SK-N-SH (cell line): ENCODE measurements around the gene WDR64. TPM values are rescaled to one million over a fixed set of nuclear protein-coding genes. Genes with fewer than 3 reads are reported as not detected.

Source experiments
- CTCF ChIA-PET: fragments of 300-600, 350-600 bp; formaldehyde crosslinking; extraction: SDS; loops from one replicate; lab custom pipeline; 2021; lab: Yijun Ruan, JAX
- POLR2A ChIA-PET: fragments of 350-600 bp; sonication (Branson Sonifier 250); formaldehyde crosslinking; extraction: SDS; loops from one replicate; lab custom pipeline; 2020; ENCODE audit warnings: antibody characterized with exemption, inconsistent platforms; lab: Yijun Ruan, JAX
- DNase-seq: peaks from one replicate; pipeline ENCODE4 v3.0.0; 2012
- H2AFZ ChIP-seq: fragments of 200-600 bp; sonication (generic); 2 replicates; pipeline ENCODE4 v1.8.1; 2016; ENCODE audit warnings: antibody characterized with exemption, mild to moderate bottlenecking, low read depth
- H3F3A ChIP-seq: fragments of 200-600 bp; sonication (generic); replicated peaks from 2 replicates; pipeline ENCODE3; 2016; ENCODE audit warnings: antibody characterized with exemption, mild to moderate bottlenecking; ENCODE audit not compliant: insufficient read depth
- H3K27ac ChIP-seq, 2 experiments: fragments of 200-500 bp in 1 of 2; fragments of 200-600 bp in 1 of 2; sonication (Bioruptor generic) in 1 of 2; sonication (generic), shearing (Covaris generic) in 1 of 2; 2 replicates each; pipeline versions ENCODE4 v1.5.1 to v1.6.1; 2014 to 2016; ENCODE audit warnings: low read depth in 2 of 2, inconsistent platforms in 1 of 2, low read length in 1 of 2, mild to moderate bottlenecking in 1 of 2, mixed read lengths in 1 of 2
- H3K27me3 ChIP-seq: fragments of 200-600 bp; sonication (generic), shearing (Covaris generic); 2 replicates; pipeline ENCODE4 v1.6.1; 2016; ENCODE audit warnings: mixed run types; ENCODE audit not compliant: insufficient read depth
- H3K36me3 ChIP-seq, 2 experiments: fragments of 200-500 bp in 1 of 2; fragments of 200-600 bp in 1 of 2; sonication (Bioruptor generic) in 1 of 2; sonication (generic) in 1 of 2; replicated peaks in 1 of 2; 2 replicates each; pipeline versions ENCODE3 to v1.5.1; 2014 to 2016; ENCODE audit warnings: low read length in 1 of 2, mild to moderate bottlenecking in 1 of 2; ENCODE audit not compliant: insufficient read depth in 2 of 2, control insufficient read depth in 1 of 2
- H3K4me1 ChIP-seq, 2 experiments: fragments of 200-500 bp in 1 of 2; fragments of 200-600 bp in 1 of 2; sonication (Bioruptor generic) in 1 of 2; sonication (generic), shearing (Covaris generic) in 1 of 2; 2 replicates each; pipeline versions ENCODE4 v1.5.1 to v1.6.1; 2014 to 2016; ENCODE audit warnings: low read depth in 1 of 2, low read length in 1 of 2, mixed run types in 1 of 2; ENCODE audit not compliant: insufficient read depth in 2 of 2, control insufficient read depth in 1 of 2
- H3K4me2 ChIP-seq: fragments of 200-600 bp; sonication (generic), shearing (Covaris generic); 2 replicates; pipeline ENCODE4 v1.6.1; 2017; ENCODE audit warnings: mixed run types
- H3K4me3 ChIP-seq, 2 experiments: fragments of 200-500 bp in 1 of 2; fragments of 200-600 bp in 1 of 2; sonication (Bioruptor generic) in 1 of 2; sonication (generic), shearing (Covaris generic) in 1 of 2; 2 replicates each; pipeline versions ENCODE4 v1.5.1 to v1.8.1; 2014 to 2016; ENCODE audit warnings: low read depth in 2 of 2, inconsistent platforms in 1 of 2, low read length in 1 of 2, mild to moderate bottlenecking in 1 of 2, mixed read lengths in 1 of 2, moderate library complexity in 1 of 2
- H3K79me2 ChIP-seq: fragments of 200-600 bp; sonication (generic); 2 replicates; pipeline ENCODE4 v1.8.1; 2017; ENCODE audit warnings: mild to moderate bottlenecking; ENCODE audit not compliant: insufficient read depth
- H3K9ac ChIP-seq: fragments of 200-600 bp; sonication (generic); 2 replicates; pipeline ENCODE4 v1.6.1; 2017; ENCODE audit warnings: mixed run types
- H3K9me2 ChIP-seq: fragments of 200-600 bp; sonication (generic); 2 replicates; pipeline ENCODE4 v1.6.1; 2017; ENCODE audit warnings: mixed run types
- H3K9me3 ChIP-seq: fragments of 200-600 bp; sonication (generic); 2 replicates; pipeline ENCODE4 v1.6.1; 2017; ENCODE audit warnings: mixed run types, mild to moderate bottlenecking, moderate library complexity
- H4K20me1 ChIP-seq: fragments of 200-600 bp; sonication (generic); 2 replicates; pipeline ENCODE4 v1.6.1; 2017; ENCODE audit warnings: mild to moderate bottlenecking, mixed run types; ENCODE audit not compliant: insufficient read depth
- CHD2 ChIP-seq: fragments of 150-350 bp; IDR thresholded peaks from 2 replicates; pipeline ENCODE4 v1.6.1; 2018; ENCODE audit warnings: low read length; ENCODE audit not compliant: partially characterized antibody
- ELF1 ChIP-seq: IDR thresholded peaks from 2 replicates; pipeline ENCODE4 v1.4.0; 2012
- EP300 ChIP-seq, 2 experiments: IDR thresholded peaks; 2 replicates each; pipeline versions ENCODE4 v1.4.0 to v1.6.1; 2012; ENCODE audit warnings: borderline replicate concordance in 1 of 2, low read depth in 1 of 2, low read length in 1 of 2
- FOSL2 ChIP-seq: IDR thresholded peaks from 2 replicates; pipeline ENCODE4 v1.4.0; 2012; ENCODE audit warnings: low read depth, mild to moderate bottlenecking, moderate library complexity, borderline replicate concordance
- FOXJ3 ChIP-seq: sonication (generic); formaldehyde crosslinking; IDR thresholded peaks from 2 replicates; pipeline ENCODE4 v1.5.1; 2020; ENCODE audit warnings: mild to moderate bottlenecking, missing genetic modification reagents
- IRF3 ChIP-seq: fragments of 150-350 bp; IDR thresholded peaks from 2 replicates; pipeline ENCODE4 v1.6.1; 2016; ENCODE audit warnings: mild to moderate bottlenecking, low read depth, low read length
- JUND ChIP-seq: IDR thresholded peaks from 2 replicates; pipeline ENCODE4 v1.4.0; 2012
- MXI1 ChIP-seq: IDR thresholded peaks from 2 replicates; pipeline ENCODE4 v1.6.1; 2012; ENCODE audit warnings: mild to moderate bottlenecking, low read depth, low read length, improper control_type of control experiment
- NFIC ChIP-seq: IDR thresholded peaks from 2 replicates; pipeline ENCODE4 v1.4.0; 2012; ENCODE audit warnings: borderline replicate concordance
- NRF1 ChIP-seq: IDR thresholded peaks from 2 replicates; pipeline ENCODE4 v1.6.1; 2012; ENCODE audit warnings: low read depth, mild to moderate bottlenecking, low read length
- RCOR1 ChIP-seq: fragments of 150-350 bp; IDR thresholded peaks from 2 replicates; pipeline ENCODE4 v1.6.1; 2017; ENCODE audit warnings: antibody characterized with exemption, low read length
- RXRA ChIP-seq: IDR thresholded peaks from 2 replicates; pipeline ENCODE4 v1.4.0; 2012; ENCODE audit warnings: low read depth, mild to moderate bottlenecking, borderline replicate concordance
- SIN3A ChIP-seq: IDR thresholded peaks from 2 replicates; pipeline ENCODE4 v1.6.1; 2012; ENCODE audit warnings: low read depth, mild to moderate bottlenecking, low read length, moderate library complexity, borderline replicate concordance
- SMC3 ChIP-seq: IDR thresholded peaks from 2 replicates; pipeline ENCODE4 v1.6.1; 2012; ENCODE audit warnings: low read depth, low read length, improper control_type of control experiment
- YY1 ChIP-seq: IDR thresholded peaks from 2 replicates; pipeline ENCODE4 v1.4.0; 2012; ENCODE audit warnings: low read depth, mild to moderate bottlenecking
- WGBS: methylation state at CpG from one replicate; pipeline ENCODE4 v1.1.6; 2017; ENCODE audit warnings: low lambda C conversion rate; 5-methylcytosine and 5-hydroxymethylcytosine counted together
- polyA plus RNA-seq, 3 experiments: library from polyadenylated mRNA; depleted of rRNA; stranded (reverse); fragments of >200 nt; gene quantifications; 2 replicates each; pipeline ENCODE4 v1.2.3, GENCODE V29; 2012
- TF ChIP-seq, protein P1 (sequence below): fragments of 200-600 bp; sonication (generic); IDR thresholded peaks from 2 replicates; pipeline ENCODE4 v1.6.1; 2017; ENCODE audit warnings: antibody characterized with exemption, mild to moderate bottlenecking, moderate library complexity
- TF ChIP-seq, protein P2 (sequence below): IDR thresholded peaks from 2 replicates; pipeline ENCODE4 v1.4.0; 2012; ENCODE audit warnings: low read depth, borderline replicate concordance

The WDR64 gene
- polyA plus RNA-seq, 1 of the 3 experiments (the other 2 are of a cell fraction): not detected

- CTCF ChIA-PET: interaction anchor here (6.2 kb wide), 1 partner anchor 229 kb away, joined by 23 read pairs; no protein-coding TSS in a partner anchor
- H3K79me2 ChIP-seq: no peaks in the 10 kb centered on the region
- DNase-seq: no peak
- H3K9me3 ChIP-seq: no peaks in the 10 kb centered on the region
- H3K9me2 ChIP-seq: no peaks in the 10 kb centered on the region
- no peaks in the 10 kb centered on the region for H3K27me3 ChIP-seq
- POLR2A ChIA-PET: no interaction called here
- no peaks in the 10 kb centered on the region for H3K36me3 ChIP-seq
- H3K4me3 ChIP-seq: no peak overlapping the region
- H2AFZ ChIP-seq: no peak overlapping the region
- H3F3A ChIP-seq: peaks cover 5% of the 10 kb centered on the region
- TF ChIP-seq FOXJ3 (CRISPR knock-in tag) (no peak), ELF1 (no peak), RCOR1 (no peak), CHD2 (no peak), JUND (no peak), MXI1 (no peak), IRF3 (no peak)
- TF ChIP-seq, protein P1, sequence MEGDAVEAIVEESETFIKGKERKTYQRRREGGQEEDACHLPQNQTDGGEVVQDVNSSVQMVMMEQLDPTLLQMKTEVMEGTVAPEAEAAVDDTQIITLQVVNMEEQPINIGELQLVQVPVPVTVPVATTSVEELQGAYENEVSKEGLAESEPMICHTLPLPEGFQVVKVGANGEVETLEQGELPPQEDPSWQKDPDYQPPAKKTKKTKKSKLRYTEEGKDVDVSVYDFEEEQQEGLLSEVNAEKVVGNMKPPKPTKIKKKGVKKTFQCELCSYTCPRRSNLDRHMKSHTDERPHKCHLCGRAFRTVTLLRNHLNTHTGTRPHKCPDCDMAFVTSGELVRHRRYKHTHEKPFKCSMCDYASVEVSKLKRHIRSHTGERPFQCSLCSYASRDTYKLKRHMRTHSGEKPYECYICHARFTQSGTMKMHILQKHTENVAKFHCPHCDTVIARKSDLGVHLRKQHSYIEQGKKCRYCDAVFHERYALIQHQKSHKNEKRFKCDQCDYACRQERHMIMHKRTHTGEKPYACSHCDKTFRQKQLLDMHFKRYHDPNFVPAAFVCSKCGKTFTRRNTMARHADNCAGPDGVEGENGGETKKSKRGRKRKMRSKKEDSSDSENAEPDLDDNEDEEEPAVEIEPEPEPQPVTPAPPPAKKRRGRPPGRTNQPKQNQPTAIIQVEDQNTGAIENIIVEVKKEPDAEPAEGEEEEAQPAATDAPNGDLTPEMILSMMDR: no peak
- TF ChIP-seq, protein P2, sequence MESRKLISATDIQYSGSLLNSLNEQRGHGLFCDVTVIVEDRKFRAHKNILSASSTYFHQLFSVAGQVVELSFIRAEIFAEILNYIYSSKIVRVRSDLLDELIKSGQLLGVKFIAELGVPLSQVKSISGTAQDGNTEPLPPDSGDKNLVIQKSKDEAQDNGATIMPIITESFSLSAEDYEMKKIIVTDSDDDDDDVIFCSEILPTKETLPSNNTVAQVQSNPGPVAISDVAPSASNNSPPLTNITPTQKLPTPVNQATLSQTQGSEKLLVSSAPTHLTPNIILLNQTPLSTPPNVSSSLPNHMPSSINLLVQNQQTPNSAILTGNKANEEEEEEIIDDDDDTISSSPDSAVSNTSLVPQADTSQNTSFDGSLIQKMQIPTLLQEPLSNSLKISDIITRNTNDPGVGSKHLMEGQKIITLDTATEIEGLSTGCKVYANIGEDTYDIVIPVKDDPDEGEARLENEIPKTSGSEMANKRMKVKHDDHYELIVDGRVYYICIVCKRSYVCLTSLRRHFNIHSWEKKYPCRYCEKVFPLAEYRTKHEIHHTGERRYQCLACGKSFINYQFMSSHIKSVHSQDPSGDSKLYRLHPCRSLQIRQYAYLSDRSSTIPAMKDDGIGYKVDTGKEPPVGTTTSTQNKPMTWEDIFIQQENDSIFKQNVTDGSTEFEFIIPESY: no peak
- TF ChIP-seq, all 33 proteins: peak for 0
- Histone ChIP-seq H3K9ac (no peak overlapping the region), H4K20me1 (no peaks in the 10 kb centered on the region), H3K4me1 (no peaks in the 10 kb centered on the region; a peak in 1 of 4 replicates), H3K27ac (no peak overlapping the region), H3K4me2 (no peak overlapping the region)
- 66% methylated on average over 6 of the region's 6 CpGs for WGBS
Observed at GRCh38 chr1:241840164-241840563, 188.1 kb downstream of the WDR64 start.

- no peaks in the 10 kb centered on the region for H4K20me1 ChIP-seq
- POLR2A ChIA-PET: no interaction called here
- DNase-seq: no peak
- no peaks in the 10 kb centered on the region for H3K36me3 ChIP-seq
- CTCF ChIA-PET: interaction anchor here (2.7 to 6.2 kb wide), 2 partner anchors 215 to 231 kb away, joined by 8 to 23 read pairs; no protein-coding TSS in a partner anchor
- no peak overlapping the region for H3K27ac ChIP-seq
- 81% methylated on average over 3 of the region's 3 CpGs for WGBS
- H3K4me2 ChIP-seq: no peak overlapping the region
- no peaks in the 10 kb centered on the region for H3K9me2 ChIP-seq
- no peaks in the 10 kb centered on the region for H3K9me3 ChIP-seq
- H3K27me3 ChIP-seq: no peaks in the 10 kb centered on the region
- H3K4me3 ChIP-seq: no peak overlapping the region
- H3K79me2 ChIP-seq: no peaks in the 10 kb centered on the region
- no peak overlapping the region for H3K9ac ChIP-seq
- H2AFZ ChIP-seq: no peak overlapping the region
- no peaks in the 10 kb centered on the region for H3K4me1 ChIP-seq
- H3F3A ChIP-seq: peaks cover 5% of the 10 kb centered on the region
- no peak for TF ChIP-seq FOSL2
- TF ChIP-seq NFIC: no peak
- no peak for TF ChIP-seq SIN3A
- TF ChIP-seq JUND: no peak
- no peak for TF ChIP-seq MXI1
- TF ChIP-seq, protein P2: no peak
- TF ChIP-seq IRF3: no peak
- no peak for TF ChIP-seq RCOR1
- no peak for TF ChIP-seq RXRA
- TF ChIP-seq CHD2: no peak
- TF ChIP-seq NRF1: no peak
- no peak for TF ChIP-seq FOXJ3 (CRISPR knock-in tag)
- no peak for TF ChIP-seq SMC3
- no peak for TF ChIP-seq EP300 (IDR thresholded peaks at IDR 0.05; ENCODE audit: borderline replicate concordance in 1 of 2, low read depth in 1 of 2, low read length in 1 of 2)
- TF ChIP-seq YY1: no peak
Observed at GRCh38 chr1:241841691-241842090, 189.6 kb downstream of the WDR64 start.
